ENCODE data around the gene C3orf52.
A peak's percentile ranks its signal among the peaks of the same experiment; 100 is the strongest.

The C3orf52 gene

DNA sequence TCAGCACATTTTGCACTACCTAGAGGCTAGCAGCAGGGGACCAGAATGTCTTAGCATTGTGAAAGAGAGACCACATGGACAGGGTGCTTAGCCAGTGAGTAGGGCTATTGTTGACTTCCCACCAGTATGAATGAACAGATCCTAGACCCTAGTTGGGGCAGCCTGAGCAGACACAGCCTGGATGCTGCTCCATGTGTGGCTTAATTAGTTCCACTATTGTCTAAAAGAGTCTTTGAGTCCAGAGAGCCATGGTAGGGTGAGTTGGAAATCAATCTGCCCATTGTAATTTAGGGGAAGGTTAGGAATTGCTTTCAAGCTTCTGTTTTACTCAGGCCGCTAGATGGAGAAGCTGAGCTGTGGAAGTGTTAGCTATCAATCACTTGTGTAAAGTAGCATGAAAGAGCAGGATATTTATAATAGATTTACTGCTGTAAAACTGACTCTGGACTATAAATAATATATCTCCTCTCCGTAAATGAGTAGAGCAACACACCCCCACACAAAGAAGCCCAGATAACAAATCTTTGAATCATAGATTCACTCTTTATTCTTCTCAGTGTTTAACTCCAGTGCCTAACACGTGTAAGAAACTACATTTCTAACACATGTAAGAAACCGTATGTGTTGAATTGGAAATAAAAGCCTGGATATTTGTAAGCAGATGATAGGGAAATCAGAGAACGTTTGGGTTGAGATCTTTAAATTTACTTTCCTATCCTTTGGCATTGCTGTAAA lies 50.9 kb downstream of the C3orf52 start:
- peak; percentile 11 for DNase-seq (ENCODE audit: low read depth)

DNA sequence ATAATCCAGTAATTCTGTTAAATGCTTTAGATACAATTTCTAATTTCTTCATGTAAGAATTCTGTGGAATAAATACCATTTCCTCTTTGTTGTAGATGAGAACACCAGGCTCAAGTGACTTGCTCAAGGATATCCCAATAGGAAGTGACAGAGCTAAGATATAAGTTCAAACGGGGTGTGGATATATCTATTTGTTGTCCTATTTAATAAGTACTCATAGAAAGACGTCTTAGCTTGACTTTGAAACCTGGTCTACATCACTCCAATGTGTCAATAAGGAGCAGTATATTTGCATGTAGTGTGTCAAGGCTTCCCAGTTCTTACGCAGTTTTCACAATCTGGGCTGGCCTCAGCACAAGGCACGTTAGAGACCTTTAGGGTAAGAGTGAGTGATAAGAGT lies 51.6 kb downstream of the C3orf52 start:
- DNase-seq (ENCODE audit: low read depth): no peak

DNA sequence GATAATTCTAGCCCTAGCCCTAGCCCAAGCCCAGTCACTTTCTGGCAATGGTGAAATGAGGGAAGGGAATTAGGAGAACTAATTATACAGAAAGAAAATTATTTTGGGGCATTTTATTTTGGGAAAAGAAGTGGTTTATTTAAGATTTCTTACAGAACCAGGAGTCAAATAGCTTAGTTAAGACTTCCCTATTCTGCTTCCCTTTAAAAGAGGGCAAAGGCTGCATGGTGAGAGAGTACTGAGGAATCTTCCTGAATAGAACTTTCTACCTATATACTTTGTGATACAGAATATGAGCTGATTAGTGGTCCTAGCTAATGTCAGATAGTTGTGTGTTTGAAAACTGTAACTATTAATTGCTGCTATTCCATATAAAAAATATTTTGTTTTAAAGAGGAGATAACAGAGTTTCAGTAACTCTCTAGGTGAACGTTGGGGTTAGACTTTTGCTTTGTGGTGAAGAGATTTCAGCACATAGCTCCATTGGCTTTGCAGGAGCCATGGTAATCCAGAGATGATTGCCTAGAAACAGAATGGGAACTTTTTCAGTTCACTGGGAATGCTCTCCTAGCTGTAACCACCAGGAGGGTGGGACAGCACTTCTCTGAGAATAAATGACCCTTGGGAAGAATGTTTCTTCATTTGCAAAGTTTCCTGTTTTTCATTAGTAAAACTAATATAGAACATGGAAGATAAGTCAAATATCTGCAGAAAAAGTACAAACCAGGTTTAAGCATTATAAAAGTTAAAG lies 52.2 kb downstream of the C3orf52 start:
- DNase-seq (ENCODE audit: low read depth): no peak

DNA sequence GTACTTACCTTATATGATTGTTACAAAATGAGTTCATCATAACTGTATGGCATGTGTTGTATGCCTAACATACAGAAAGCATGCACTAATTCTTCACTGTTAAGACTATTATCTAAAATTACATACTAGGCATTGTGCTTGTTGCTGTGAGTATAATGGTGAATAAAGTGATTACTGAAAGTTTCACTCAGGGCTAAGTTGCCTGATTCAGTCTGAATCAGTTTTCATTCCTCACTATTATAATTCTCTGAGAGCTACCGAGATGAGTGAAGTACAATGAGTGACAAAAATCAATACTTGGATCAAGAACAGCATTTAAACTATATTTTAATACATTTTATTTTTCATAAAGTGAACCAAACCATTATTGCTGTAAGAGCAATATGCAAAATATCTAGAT lies 54.4 kb downstream of the C3orf52 start:
- DNase-seq (ENCODE audit: low read depth): no peak

DNA sequence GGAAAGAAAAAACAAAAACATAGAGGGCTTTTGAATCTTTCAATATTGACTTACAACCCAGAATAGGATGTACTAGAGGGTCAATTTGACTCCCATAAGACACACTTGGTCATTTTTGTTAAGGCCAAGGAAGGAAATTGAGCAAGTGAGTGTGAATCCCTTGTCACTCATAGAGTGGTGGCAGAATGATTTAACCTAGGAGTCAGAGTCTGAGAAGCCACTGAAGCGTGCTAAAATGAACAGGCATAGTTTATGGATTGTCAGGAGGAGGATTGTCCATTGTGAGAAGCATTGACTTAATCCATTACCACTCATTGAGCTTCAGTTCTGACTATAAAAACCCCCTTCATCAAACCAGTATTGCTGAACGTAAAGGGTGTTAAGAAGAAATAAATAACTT lies 55.1 kb downstream of the C3orf52 start:
- DNase-seq (ENCODE audit: low read depth): no peak

DNA sequence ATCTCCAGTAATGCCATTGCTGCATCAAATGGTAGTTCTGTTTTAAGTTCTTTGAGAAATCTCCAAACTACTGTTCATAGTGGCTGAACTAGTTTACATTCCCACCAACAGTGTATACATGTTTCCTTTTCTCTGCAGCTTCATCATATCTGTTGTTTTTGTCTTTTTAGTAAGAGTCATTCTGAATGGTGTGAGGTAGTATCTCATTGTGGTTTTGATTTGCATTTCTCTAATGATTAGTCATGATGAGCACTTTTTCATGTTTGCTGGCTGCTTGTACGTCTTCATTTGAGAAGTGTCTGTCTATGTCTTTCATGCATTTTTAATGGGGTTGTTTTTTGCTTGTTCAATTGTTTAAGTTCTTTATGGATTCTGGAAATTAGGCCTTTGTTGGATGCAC lies 57.1 kb downstream of the C3orf52 start:
- no peak for DNase-seq (ENCODE audit: low read depth)

DNA sequence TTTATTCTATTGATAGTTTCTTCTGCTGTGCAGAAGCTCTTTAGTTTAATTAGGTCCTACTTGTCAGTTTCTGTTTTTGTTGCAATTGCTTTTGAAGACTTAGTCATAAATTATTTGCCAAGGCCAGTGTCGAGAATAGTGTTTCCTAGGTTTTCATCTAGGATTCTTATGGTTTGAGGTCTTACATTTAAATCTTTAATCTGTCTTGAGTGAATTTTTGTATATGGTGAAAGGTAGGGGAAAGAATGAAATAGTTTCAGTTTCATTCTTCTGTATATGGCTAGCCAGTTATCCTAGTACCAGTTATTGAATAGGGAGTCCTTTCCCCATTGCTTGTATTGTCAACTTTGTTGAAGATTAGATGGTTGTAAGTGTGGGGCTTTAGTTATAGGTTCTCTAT lies 57.5 kb downstream of the C3orf52 start:
- DNase-seq (ENCODE audit: low read depth): no peak

DNA sequence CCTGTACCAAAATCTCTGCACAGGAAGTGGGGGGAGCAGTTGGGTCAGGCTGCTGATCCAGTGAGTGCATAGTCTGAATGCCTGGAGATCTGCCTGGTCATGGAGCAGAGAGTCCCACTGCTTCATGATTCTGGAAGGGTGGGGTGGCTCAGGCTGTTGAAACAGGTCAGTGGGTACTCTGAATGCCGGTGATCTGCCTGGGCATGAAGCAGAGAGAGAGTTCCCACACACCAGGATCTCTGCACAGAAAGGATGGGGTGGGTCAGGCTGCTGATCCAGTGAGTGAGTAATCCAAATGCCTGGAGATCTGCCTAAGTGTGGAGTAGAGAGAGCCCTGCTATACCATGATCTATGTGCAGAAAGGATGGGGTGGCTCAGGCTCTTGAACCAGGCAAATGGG lies 62.9 kb downstream of the C3orf52 start:
- DNase-seq (ENCODE audit: low read depth): no peak

DNA sequence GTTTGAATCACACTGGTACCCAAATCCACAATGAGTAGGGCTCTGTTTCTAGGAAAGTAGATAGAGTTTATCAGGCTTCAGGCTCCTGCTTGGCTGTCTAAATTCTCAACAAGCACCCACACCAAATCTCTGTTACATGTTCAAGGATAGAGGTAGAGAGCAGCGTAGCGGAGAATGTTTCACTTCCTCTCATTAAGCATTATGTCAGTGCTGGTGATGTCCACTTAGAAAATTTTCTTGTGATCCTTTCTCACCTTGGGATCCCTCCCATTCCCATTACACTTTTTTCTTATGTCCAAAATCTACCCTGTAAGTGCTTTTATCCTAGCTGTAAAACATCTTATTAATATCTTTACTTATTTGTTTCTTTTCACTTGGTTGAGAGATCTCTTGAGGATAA lies 81.6 kb downstream of the C3orf52 start:
- DNase-seq (ENCODE audit: low read depth): no peak
